ENCODE results near the gene ASRGL1. TPM values are rescaled to one million over a fixed set of nuclear protein-coding genes. Genes with fewer than 3 reads are reported as not detected.

Gene ASRGL1
- total RNA-seq, 1 donor from 2014 or later = 2.9 TPM

DNA sequence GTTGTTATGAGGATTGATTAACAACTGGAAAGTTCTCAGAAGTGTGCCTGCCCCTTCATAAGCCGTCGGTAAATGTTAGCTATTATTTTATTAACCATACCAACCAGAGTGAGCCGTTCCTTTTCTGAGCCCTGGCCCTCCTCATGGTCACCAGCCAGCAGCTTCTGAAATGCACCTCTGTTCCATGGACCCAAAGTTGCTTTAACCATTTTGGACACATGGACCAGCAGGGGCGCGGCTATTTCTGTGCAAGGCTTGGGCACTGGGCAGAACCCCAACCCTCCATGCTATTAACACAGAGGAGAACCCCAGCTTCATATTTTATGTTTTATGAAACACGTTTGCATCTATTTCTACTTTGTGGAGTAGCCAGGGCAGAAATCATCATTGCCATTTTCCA, 63.0 kb downstream of the ASRGL1 start:
- no peaks in the 10 kb centered on the region for H3K36me3 Mint-ChIP-seq (ENCODE audit: unreplicated experiment)
- H3K27me3 Mint-ChIP-seq (ENCODE audit: unreplicated experiment) = no peaks in the 10 kb centered on the region
- H3K27ac Mint-ChIP-seq (ENCODE audit: unreplicated experiment) = peak overlapping the region; percentile 84
- no peak overlapping the region for H3K4me3 Mint-ChIP-seq (ENCODE audit: unreplicated experiment)
- TF ChIP-seq, protein P1, sequence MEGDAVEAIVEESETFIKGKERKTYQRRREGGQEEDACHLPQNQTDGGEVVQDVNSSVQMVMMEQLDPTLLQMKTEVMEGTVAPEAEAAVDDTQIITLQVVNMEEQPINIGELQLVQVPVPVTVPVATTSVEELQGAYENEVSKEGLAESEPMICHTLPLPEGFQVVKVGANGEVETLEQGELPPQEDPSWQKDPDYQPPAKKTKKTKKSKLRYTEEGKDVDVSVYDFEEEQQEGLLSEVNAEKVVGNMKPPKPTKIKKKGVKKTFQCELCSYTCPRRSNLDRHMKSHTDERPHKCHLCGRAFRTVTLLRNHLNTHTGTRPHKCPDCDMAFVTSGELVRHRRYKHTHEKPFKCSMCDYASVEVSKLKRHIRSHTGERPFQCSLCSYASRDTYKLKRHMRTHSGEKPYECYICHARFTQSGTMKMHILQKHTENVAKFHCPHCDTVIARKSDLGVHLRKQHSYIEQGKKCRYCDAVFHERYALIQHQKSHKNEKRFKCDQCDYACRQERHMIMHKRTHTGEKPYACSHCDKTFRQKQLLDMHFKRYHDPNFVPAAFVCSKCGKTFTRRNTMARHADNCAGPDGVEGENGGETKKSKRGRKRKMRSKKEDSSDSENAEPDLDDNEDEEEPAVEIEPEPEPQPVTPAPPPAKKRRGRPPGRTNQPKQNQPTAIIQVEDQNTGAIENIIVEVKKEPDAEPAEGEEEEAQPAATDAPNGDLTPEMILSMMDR (IDR thresholded peaks at IDR 0.05) = no peak
- no peaks in the 10 kb centered on the region for H3K9me3 Mint-ChIP-seq (ENCODE audit: unreplicated experiment)
- no peak for DNase-seq (ENCODE audit: extremely low spot score, unreplicated experiment)
- peaks cover 52% of the 10 kb centered on the region for H3K4me1 Mint-ChIP-seq (ENCODE audit: unreplicated experiment)

DNA sequence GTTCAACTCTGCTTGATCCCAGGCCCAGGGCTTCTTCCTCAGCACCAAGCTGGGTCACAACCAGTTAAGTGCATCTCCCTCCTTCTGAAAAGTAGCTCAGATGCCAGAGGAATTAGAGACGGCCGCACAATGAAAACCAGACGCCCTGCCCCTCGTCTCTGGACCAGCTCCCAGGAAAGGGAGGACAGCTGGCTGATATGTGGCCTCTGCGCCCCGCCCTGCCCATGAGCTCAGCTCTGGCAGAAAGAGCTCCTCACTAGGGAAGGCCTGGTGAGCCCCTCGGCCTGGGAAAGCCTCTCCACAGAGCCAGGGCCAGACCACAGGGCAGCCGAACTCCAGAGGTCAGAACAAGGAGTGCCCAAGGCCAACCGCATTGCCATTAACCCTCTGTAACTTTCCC, 63.5 kb downstream of the ASRGL1 start:
- no peaks in the 10 kb centered on the region for H3K27me3 Mint-ChIP-seq (ENCODE audit: unreplicated experiment)
- H3K4me3 Mint-ChIP-seq (ENCODE audit: unreplicated experiment) = no peak overlapping the region
- H3K4me1 Mint-ChIP-seq (ENCODE audit: unreplicated experiment) = peaks cover 49% of the 10 kb centered on the region
- H3K9me3 Mint-ChIP-seq (ENCODE audit: unreplicated experiment) = no peaks in the 10 kb centered on the region
- no peaks in the 10 kb centered on the region for H3K36me3 Mint-ChIP-seq (ENCODE audit: unreplicated experiment)
- H3K27ac Mint-ChIP-seq (ENCODE audit: unreplicated experiment) = peak overlapping the region; percentile 75
- TF ChIP-seq, protein P1 (IDR thresholded peaks at IDR 0.05) = no peak
- no peak for DNase-seq (ENCODE audit: extremely low spot score, unreplicated experiment)

DNA sequence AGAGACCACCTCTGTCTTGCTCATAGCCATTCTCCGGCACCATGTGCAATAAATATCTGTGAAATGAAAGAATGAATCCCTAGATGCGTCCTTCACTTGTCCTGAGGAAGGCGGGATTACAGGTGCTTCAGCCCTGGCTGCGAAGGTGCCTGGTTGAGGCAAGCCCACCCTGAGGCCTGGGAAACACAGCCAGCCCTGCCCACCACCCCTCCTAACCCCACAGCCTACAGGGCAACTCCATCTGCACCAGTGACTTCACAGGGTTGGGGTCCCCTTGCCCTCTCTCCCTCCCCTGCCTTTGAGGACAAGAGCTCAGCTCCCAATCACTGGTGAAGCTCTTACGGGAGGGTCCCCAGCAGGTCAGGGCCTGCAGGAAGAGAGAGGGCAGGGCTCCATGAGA, 64.1 kb downstream of the ASRGL1 start:
- H3K4me3 Mint-ChIP-seq (ENCODE audit: unreplicated experiment) = no peak overlapping the region
- peak overlapping the region; percentile 14 for H3K27ac Mint-ChIP-seq (ENCODE audit: unreplicated experiment)
- peaks cover 49% of the 10 kb centered on the region for H3K4me1 Mint-ChIP-seq (ENCODE audit: unreplicated experiment)
- DNase-seq (ENCODE audit: extremely low spot score, unreplicated experiment) = no peak
- no peaks in the 10 kb centered on the region for H3K27me3 Mint-ChIP-seq (ENCODE audit: unreplicated experiment)
- TF ChIP-seq, protein P1 (IDR thresholded peaks at IDR 0.05) = no peak
- H3K36me3 Mint-ChIP-seq (ENCODE audit: unreplicated experiment) = no peaks in the 10 kb centered on the region
- H3K9me3 Mint-ChIP-seq (ENCODE audit: unreplicated experiment) = no peaks in the 10 kb centered on the region

DNA sequence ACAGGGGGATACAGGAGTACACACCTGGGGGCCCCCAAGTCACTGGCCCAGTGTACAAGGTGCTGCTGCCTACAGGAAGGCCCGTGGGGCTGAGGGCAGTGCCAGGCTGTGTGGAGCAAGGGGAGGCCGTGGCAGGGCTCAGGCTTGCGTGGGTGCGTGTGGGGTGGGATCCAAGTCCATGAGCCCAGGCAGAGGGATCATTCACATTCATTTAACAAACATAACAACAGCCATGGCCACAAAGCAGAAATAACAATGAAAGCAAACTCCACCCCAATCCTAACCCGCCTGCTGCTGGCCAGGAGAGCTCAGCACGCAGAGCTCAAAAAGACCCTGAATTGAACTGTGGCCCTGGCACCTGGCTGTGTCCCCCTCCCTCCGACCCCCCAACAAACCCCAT, 64.6 kb downstream of the ASRGL1 start:
- peak overlapping the region; percentile 14 for H3K27ac Mint-ChIP-seq (ENCODE audit: unreplicated experiment)
- no peaks in the 10 kb centered on the region for H3K9me3 Mint-ChIP-seq (ENCODE audit: unreplicated experiment)
- no peak overlapping the region for H3K4me3 Mint-ChIP-seq (ENCODE audit: unreplicated experiment)
- H3K27me3 Mint-ChIP-seq (ENCODE audit: unreplicated experiment) = no peaks in the 10 kb centered on the region
- TF ChIP-seq, protein P1 (IDR thresholded peaks at IDR 0.05) = no peak
- peaks cover 49% of the 10 kb centered on the region for H3K4me1 Mint-ChIP-seq (ENCODE audit: unreplicated experiment)
- no peak for DNase-seq (ENCODE audit: extremely low spot score, unreplicated experiment)
- no peaks in the 10 kb centered on the region for H3K36me3 Mint-ChIP-seq (ENCODE audit: unreplicated experiment)

DNA sequence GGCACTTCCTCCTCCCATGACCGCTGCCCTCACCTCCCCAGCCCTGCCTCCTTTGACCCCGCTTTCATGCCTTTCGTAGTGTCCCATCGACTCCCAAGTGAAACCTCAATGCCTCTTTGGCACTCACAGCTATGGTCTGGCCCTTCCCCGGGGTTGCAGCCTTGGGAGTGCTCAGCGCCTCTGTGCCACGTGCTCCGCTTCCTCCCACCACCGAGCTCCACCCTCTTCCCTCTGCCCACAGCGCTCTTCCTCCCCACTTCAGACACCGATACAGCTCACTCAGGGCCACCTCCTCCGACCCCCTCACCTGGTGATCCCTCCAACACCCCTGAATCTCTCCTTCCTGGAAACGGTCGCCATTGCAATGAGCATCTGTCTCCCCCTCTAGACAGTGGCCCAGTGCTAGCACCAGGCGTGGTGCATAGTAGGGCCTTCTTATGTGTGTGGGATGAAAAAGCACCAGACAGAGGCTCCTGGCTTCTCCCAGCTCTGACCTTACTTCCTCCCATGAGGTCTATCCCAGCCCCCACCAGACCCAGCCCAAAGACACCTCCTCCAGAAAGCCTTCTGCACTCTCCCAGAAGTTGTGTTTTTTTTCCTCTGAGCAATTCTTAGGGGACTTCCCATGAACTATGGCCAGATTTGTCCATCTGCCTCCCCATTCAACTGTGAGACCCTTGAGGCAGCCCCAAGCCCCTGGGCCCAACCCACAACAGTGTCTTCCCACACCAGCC, 65.1 kb downstream of the ASRGL1 start:
- no peaks in the 10 kb centered on the region for H3K27me3 Mint-ChIP-seq (ENCODE audit: unreplicated experiment)
- H3K9me3 Mint-ChIP-seq (ENCODE audit: unreplicated experiment) = no peaks in the 10 kb centered on the region
- no peak overlapping the region for H3K4me3 Mint-ChIP-seq (ENCODE audit: unreplicated experiment)
- TF ChIP-seq, protein P1 (IDR thresholded peaks at IDR 0.05) = no peak
- H3K36me3 Mint-ChIP-seq (ENCODE audit: unreplicated experiment) = no peaks in the 10 kb centered on the region
- no peak for DNase-seq (ENCODE audit: extremely low spot score, unreplicated experiment)
- H3K27ac Mint-ChIP-seq (ENCODE audit: unreplicated experiment) = peak overlapping the region; percentile 14
- H3K4me1 Mint-ChIP-seq (ENCODE audit: unreplicated experiment) = peaks cover 49% of the 10 kb centered on the region

All from osteocyte (in vitro differentiated cells).